NCI-H1436 (cell line): ENCODE measurements around the gene MOB3B.

Experiments used
- DNase-seq: peaks from one replicate; lab custom pipeline; 2025; lab: John Stamatoyannopoulos, UW

MOB3B gene

GRCh38 chr9:27447031-27447683, 82.5 kb downstream of the MOB3B start:
- no peak for DNase-seq

- DNase-seq: no peak
These were observed 83.9 kb downstream of the MOB3B start for GRCh38 chr9:27445688-27446087.

GRCh38 chr9:27445057-27445595, 84.5 kb downstream of the MOB3B start:
- no peak for DNase-seq

- no peak for DNase-seq
These were observed 87.2 kb downstream of the MOB3B start for GRCh38 chr9:27442464-27442863.

- DNase-seq: no peak
These were observed 87.9 kb downstream of the MOB3B start for GRCh38 chr9:27441741-27442070.

GRCh38 chr9:27440888-27441740, 88.5 kb downstream of the MOB3B start:
- DNase-seq: no peak

- no peak for DNase-seq
These were observed 91.1 kb downstream of the MOB3B start for GRCh38 chr9:27438522-27438921.

GRCh38 chr9:27437652-27438373, 91.8 kb downstream of the MOB3B start:
- no peak for DNase-seq

- DNase-seq: no peak
These were observed 93.4 kb downstream of the MOB3B start for GRCh38 chr9:27436234-27436633.

- DNase-seq: no peak
These were observed 95.8 kb downstream of the MOB3B start for GRCh38 chr9:27433631-27434325.

GRCh38 chr9:27432308-27432707, 97.3 kb downstream of the MOB3B start:
- DNase-seq: no peak

GRCh38 chr9:27431543-27432147, 98.0 kb downstream of the MOB3B start:
- no peak for DNase-seq

GRCh38 chr9:27430750-27431535, 98.7 kb downstream of the MOB3B start:
- no peak for DNase-seq

GRCh38 chr9:27429917-27430316, 99.7 kb downstream of the MOB3B start:
- DNase-seq: no peak

GRCh38 chr9:27429436-27429835, 100.2 kb downstream of the MOB3B start:
- no peak for DNase-seq

- DNase-seq: no peak
These were observed 101.1 kb downstream of the MOB3B start for GRCh38 chr9:27428551-27428950.

GRCh38 chr9:27427272-27427643, 102.4 kb downstream of the MOB3B start:
- no peak for DNase-seq

- DNase-seq: no peak
These were observed 102.9 kb downstream of the MOB3B start for GRCh38 chr9:27426511-27427271.

GRCh38 chr9:27425827-27426510, 103.6 kb downstream of the MOB3B start:
- no peak for DNase-seq
